ENCODE data around the gene PPP4R4. TPM values are rescaled to one million over a fixed set of nuclear protein-coding genes. Genes with fewer than 3 reads are reported as not detected.

PPP4R4 gene
- total RNA-seq, 1 experiment from 2014 or later: not detected

DNA sequence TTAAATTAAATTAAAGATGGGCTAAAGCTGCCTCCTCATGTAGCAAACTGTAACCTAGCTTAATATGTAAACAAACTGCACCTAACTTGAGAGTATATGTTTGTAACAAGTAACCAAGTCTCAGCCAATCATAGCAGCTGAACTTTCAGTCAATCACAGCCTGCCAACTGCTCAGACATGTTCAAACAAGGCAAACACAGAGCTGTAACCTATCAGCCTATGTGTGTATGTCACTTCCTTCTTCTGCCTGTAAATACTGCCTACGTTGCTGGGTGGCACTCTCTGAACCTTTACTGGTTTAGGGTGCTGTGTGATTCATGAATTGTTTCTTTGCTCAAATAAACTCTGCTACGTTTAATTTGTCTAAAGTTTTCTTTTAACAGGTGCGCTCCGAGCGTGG, 146.1 kb downstream of the PPP4R4 start:
- H3K4me2 ChIP-seq: no peak overlapping the region
- intact Hi-C loops (cut with micrococcal nuclease; ENCODE audit: unreplicated experiment): no loop called here
- H3K9me3 ChIP-seq (ENCODE audit: insufficient read depth, low read depth): no peaks in the 10 kb centered on the region
- DNase-seq: no peak
- no peaks in the 10 kb centered on the region for H3K79me2 ChIP-seq (ENCODE audit: low read depth)
- no peak overlapping the region for H3K4me3 ChIP-seq
- ChIA-PET CTCF (no interaction called here), POLR2A (ENCODE audit: unreplicated experiment) (no interaction called here)
- no peaks in the 10 kb centered on the region for H4K20me1 ChIP-seq (ENCODE audit: insufficient read depth)
- H3K36me3 ChIP-seq (ENCODE audit: low read depth): no peaks in the 10 kb centered on the region
- no peaks in the 10 kb centered on the region for H3K9me2 ChIP-seq (ENCODE audit: insufficient read depth)
- no TSS peak for BruUV-seq (replicated peaks)
- no peak overlapping the region for H3K27ac ChIP-seq
- peaks cover 5% of the 10 kb centered on the region for H3K27me3 ChIP-seq (ENCODE audit: insufficient read depth, low read depth)
- H3K4me1 ChIP-seq (replicated peaks; ENCODE audit: insufficient read depth): no peaks in the 10 kb centered on the region
- no peaks in the 10 kb centered on the region for H3F3A ChIP-seq (ENCODE audit: insufficient read depth, low read depth)
- TF ChIP-seq CTCF (conservative IDR thresholded peaks at IDR 0.05) (no peak), EZH2 (IDR thresholded peaks at IDR 0.05; ENCODE audit: low read depth) (no peak)
- H2AFZ ChIP-seq: no peak overlapping the region

DNA sequence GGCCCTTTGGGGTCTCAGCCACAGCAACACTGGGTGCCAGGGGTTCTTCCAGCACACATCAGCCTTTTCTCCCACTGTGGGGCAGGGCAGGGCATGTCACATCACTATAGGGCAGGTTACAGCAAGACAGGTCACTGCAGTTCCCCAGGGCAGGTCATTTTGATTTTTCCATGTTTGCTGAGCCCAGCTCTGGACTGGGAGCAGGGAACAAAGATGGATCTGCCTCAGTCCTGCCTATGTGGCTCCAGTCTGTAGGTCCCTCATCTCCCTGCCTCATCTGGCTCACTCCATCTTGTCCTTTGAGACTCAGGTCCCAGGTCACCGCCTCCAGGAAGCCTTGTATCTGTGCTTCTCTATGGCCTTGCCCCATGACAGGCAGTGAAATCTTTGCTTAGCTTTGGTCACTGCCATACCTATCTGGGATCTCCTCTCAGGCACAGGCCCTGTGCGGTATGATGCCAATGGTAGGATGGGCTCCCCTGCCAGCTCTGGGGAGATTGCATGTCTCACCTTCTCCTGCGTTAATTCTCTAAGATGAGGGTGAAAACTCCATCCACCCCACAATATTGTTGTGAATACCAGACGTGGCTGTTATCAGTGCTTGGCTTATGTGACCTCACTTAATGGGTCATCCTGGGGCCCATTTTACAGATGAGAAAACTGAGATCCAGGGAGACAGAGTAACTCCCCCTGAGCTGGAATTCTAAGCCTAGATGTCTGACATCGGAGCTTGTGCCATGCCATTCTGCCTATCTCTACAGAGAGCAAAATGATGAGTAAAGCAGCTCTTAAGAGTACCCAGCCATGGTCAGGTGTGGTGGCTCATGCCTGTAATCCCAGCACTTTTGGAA, 147.5 kb downstream of the PPP4R4 start:
- Histone ChIP-seq H3K9me2 (ENCODE audit: insufficient read depth) (no peaks in the 10 kb centered on the region), H3K4me2 (no peak overlapping the region), H4K20me1 (ENCODE audit: insufficient read depth) (no peaks in the 10 kb centered on the region), H3K27me3 (ENCODE audit: insufficient read depth, low read depth) (peaks cover 5% of the 10 kb centered on the region), H3K9me3 (ENCODE audit: insufficient read depth, low read depth) (no peaks in the 10 kb centered on the region), H3K79me2 (ENCODE audit: low read depth) (no peaks in the 10 kb centered on the region), H3K4me1 (replicated peaks; ENCODE audit: insufficient read depth) (no peaks in the 10 kb centered on the region), H3K27ac (no peak overlapping the region), H3K36me3 (ENCODE audit: low read depth) (no peaks in the 10 kb centered on the region), H2AFZ (no peak overlapping the region), H3F3A (ENCODE audit: insufficient read depth, low read depth) (no peaks in the 10 kb centered on the region), H3K4me3 (no peak overlapping the region)
- CTCF ChIA-PET: no interaction called here
- DNase-seq: no peak
- TF ChIP-seq EZH2 (IDR thresholded peaks at IDR 0.05; ENCODE audit: low read depth) (no peak), CTCF (conservative IDR thresholded peaks at IDR 0.05) (no peak)
- POLR2A ChIA-PET (ENCODE audit: unreplicated experiment): no interaction called here
- intact Hi-C loops (cut with micrococcal nuclease; ENCODE audit: unreplicated experiment): no loop called here
- no TSS peak for BruUV-seq (replicated peaks)

DNA sequence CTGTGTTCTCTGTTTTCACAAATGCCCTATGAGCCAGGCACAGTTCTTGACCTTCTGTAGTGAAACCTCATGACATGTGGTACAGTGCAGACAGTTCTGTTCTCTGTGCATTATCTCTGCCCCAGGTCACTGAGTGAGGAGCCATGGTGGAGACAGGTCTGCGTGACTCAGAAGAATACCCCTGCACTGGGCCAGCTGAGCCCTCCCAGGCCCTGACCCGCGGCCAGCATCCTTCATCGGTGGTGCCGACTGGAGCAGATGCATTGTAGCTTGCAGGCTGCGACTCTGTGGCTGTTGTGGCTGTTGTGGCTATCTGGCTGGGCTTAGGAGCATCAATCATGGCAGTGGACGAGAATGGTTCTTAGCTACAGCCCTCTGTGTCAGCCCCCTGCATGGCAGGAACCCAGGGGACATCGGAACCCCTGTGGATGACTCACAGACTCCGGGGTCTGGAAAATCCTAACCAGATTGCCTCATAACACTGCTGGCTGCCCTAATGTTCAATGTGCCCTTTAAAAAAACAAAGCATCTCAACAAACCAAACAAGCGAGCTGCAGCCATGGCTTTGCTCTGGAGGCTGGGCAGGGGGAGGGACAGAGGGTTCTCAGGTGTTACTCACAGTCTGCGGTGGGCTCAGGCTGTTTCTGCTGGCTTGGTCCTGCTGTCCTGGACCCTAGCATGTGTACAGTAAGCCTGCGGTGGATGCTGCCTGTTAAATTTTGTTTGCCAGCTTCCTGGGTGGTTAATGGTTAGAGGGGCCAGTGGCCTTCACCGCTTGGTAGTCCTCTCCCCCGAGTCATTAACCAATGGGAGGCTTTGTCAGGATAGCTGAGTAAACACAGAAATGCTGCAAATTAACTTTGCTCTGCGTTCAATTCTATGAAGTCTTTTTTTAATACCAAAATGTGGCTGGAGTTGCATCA, 148.8 kb downstream of the PPP4R4 start, which contains the start of gene SERPINA6:
Gene SERPINA6, minus strand, starts transcription at position 689 of the 923 bp plus-strand sequence. CDS start 8,688 bp downstream, outside the sequence.
- CTCF ChIA-PET: no interaction called here
- no peak within 1 kb of the TSS for H3K4me2 ChIP-seq
- TF ChIP-seq CTCF (conservative IDR thresholded peaks at IDR 0.05): no peak
- no peak for TF ChIP-seq EZH2 (IDR thresholded peaks at IDR 0.05; ENCODE audit: low read depth)

More for the DNA sequence above, 148.8 kb downstream of the PPP4R4 start, which contains the start of gene SERPINA6:
- POLR2A ChIA-PET (ENCODE audit: unreplicated experiment): no interaction called here
- BruUV-seq (replicated peaks): no TSS peak
- Histone ChIP-seq H3K9me2 (ENCODE audit: insufficient read depth) (no peaks in the 10 kb centered on the region), H2AFZ (no peak within 1 kb of the TSS), H3K79me2 (ENCODE audit: low read depth) (no peaks in the 10 kb centered on the region), H3K27me3 (ENCODE audit: insufficient read depth, low read depth) (peaks cover 5% of the 10 kb centered on the region), H3K27ac (no peak within 1 kb of the TSS), H3K4me3 (no peak within 1 kb of the TSS), H4K20me1 (ENCODE audit: insufficient read depth) (no peaks in the 10 kb centered on the region), H3K9me3 (ENCODE audit: insufficient read depth, low read depth) (no peaks in the 10 kb centered on the region), H3F3A (ENCODE audit: insufficient read depth, low read depth) (no peaks in the 10 kb centered on the region), H3K36me3 (ENCODE audit: low read depth) (no peaks in the 10 kb centered on the region), H3K4me1 (replicated peaks; ENCODE audit: insufficient read depth) (no peaks in the 10 kb centered on the region)
- DNase-seq: no peak
- intact Hi-C loops (cut with micrococcal nuclease; ENCODE audit: unreplicated experiment): no loop called here

Data from PC-9 (cell line).